CD4-positive, alpha-beta T cell treated with Interleukin-12 subunit alpha and Interleukin-12 subunit beta, for 1 hour (primary cell): ENCODE measurements around the gene GBGT1.

ENCODE experiments used
- DNase-seq: peaks from one replicate; pipeline ENCODE4 v3.0.0-alpha.2; 2020

The GBGT1 gene

DNA sequence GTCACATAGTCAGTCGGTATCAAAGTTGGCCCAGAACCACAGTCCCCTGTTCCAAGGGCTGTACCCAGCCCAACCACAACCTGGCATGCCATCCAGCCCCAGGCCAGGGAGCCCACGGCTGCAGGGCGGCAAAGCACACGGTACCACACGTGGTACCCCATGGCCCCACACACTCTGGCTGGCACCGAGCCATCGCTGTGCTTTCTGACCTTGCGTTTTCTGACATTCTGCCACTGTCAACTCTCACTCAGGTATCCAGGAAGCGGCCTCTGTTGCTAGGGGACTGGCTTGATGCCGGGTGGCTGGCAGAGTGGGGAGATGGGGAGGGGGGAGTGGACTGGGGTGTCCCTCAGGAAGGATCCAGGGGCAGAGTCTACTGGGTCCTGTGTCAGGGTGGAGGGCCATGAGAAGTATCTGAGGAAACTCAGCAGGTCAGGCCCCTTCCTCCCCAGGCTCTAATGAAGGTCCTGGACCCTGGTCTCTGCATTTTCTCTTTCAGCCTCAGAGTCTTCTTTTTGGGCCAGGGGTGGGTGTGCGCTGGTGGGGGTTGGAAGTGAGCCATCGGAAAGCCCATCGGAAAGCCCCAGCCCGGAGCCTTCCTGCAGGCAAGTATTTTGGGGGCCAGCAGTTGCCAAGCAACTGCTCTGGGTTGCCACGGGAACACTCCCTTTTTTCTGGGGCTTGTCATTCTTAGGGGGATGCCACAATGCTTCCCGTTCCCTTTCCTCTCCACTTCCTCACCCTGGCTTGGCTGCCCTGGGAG, 21.7 kb downstream of the GBGT1 start:
- DNase-seq = peak; percentile 92

DNA sequence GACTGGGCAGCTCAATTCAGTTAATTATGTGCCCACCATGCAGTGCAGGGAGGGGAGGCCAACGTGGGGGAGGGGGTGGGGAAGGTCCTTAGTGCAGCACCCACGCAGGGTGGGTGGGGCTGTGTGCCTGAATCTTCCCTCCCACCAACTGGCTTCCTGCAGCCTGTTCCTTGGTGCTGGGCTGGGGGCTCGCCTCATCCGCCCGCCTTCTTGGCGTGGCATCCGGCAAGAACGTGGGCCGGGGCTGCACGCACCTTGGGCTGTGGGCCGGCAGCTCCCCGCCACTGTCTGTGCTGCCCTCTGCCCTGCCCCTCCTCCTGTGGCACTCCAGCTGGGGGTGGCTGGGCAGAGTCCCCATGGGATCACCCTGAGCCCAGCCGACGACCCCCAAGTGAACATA, 23.1 kb downstream of the GBGT1 start:
- DNase-seq = no peak

DNA sequence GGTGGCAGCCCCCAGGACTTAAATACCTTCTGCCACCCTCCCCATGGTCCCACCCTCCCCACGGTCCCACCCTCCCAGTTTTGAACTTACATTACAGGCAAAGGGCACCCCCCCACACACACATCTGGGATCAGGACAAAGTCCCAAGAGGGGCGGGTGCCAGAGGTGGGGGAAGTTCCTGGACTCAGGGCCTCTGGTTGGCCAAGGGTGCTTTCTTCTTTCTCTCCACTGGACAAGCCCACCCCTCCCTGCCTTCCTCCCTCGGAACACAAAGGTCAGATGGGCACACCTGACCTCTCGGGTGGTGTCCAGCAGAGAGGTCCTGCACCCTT, 23.6 kb downstream of the GBGT1 start:
- DNase-seq = no peak

DNA sequence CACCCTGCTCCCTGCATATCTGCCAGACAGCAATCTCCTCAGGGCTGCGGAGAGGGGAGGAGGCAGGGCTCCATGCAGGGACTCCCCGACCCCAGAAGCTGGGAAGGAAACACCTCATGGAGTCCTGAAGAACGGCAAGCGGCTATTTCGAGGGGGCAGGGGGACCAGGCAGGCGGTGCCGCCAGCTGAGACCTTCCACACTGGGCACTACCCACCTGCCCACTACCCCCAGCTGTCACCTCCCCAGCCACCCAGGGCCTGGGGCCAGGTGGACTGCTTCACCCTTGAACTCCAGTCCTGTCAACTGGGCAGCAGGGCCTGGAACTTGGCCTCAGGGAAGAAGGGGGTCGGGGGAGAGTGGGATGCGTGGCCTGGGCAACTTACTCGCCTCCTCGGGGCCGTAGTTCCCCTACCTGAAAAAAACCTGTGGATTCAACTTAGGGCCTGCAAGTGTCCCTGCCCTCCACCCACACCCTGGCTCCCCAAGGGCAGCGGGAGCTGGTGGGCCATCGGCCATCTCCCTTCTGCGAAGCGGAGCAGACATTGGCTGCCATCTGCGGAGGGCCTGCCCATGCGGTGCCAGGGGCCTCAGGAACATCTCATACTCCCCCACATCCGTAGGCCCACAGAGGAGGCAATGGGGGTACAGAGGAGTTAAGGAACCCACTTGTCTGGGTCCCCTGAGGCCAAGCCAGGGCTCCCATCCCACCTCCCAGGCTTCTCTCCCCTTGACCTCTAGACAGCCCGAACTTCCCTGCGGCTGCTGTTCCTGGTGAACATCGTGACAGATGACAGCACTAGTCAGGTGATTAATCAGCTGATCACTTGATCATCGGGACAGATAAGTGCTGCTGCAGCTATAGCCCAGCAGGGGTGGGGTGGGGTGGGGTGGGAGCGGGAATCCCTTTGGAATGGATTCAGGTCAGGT, 24.2 kb downstream of the GBGT1 start:
- no peak for DNase-seq

DNA sequence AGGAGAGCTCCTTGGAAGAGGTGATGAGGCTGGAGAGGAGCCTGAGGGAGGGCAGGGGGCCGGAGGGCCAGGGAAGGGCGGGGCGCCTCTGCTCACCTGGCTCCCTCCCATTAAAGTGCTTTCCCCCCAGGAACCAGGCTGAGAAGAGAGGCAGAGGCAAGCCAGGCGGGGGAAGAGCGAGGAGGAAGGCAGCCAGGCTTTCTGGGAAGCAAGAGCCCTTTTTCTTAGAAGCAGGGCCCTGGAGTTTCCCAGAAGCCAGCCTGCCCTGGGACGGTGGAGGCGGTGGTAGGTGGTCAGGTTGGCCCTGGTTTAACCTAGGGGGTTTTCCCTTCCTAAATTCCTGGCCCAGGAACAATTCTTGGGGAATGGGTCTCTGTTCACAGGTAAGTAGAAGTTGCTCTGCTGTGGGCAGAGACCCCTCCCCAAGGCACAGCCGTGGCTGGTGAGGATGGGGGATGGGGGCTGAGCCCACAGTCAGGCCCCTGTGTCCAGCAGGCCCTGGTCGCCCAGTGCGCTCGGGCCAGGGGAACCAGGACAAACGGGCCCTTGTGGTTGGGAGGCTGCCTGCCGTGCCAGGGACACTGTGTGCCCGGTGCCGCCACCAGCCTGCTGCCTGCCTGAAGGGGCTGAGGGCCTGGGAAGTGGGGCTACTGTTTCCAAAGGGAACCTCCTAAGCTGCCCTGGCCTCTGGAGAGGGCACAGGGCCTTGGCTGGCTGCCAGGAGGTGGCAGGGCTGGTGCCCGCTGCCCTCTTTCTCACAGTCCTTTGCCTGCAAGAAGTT, 26.1 kb downstream of the GBGT1 start:
- peak; percentile 36 for DNase-seq

DNA sequence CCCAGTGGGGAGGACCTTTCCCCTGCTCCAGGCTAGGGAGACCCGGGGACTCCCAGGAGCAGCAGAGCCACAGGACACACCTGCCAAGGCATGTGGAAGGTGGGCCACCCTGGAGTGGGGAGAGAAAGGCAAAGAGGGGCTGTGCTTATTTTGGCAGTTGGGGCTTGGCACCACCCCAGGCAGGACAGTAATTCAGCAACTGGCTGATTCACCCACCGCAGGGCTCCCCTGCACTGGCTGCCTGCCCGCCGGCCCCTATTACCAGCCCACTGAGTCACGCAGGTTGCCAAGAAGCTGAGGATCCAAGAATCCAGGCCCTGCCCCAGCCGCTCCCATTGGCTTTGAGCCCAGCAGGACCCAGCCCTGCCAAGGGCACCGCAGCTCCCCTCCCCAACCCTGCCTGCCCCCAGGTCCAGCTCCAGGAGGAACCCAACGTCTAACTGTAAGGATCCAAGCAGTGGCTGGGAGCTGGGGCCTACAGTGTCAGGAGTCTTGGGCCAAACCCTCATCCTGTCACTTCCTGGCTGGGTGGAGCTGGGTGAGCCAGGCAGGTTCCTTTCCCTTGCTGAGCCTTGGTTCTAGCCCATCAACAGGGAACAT, 28.5 kb downstream of the GBGT1 start:
- DNase-seq = peak; percentile 59

DNA sequence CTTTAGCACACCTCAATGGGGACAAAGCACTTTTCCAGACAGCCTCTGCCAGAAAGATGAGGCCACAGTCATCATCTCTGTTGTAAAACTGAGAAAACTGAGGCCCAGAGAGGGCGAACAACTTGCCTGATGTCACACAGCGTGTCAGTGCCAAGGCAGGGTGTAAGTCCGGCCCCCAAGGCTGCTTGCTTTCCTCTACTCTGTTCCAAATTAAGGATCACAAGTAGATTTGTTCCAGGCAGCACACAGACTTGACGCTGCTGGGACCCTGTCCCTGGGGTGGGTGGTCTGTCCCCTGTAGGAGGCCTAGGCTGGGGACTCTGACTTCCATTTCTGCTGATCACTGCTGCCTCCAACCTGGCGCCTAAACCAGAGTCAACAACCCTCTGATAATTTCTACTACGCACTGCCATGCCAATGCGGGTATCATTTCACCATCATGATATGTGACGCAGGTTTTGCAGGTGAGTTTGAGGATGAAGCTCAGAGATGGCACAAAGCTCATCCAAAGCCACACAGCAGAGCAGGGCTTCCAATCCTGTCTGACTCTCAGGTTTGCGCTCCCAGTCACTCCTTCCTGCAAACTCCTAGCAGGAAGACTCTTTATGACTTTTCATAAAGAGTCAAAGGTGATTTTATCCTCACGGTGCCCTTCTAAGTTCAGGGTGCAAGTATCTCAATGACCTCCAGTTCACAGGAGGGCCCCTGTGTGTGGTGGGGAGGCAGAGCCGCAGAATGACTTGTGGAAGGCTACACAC, 29.1 kb downstream of the GBGT1 start:
- DNase-seq = peak; percentile 60

DNA sequence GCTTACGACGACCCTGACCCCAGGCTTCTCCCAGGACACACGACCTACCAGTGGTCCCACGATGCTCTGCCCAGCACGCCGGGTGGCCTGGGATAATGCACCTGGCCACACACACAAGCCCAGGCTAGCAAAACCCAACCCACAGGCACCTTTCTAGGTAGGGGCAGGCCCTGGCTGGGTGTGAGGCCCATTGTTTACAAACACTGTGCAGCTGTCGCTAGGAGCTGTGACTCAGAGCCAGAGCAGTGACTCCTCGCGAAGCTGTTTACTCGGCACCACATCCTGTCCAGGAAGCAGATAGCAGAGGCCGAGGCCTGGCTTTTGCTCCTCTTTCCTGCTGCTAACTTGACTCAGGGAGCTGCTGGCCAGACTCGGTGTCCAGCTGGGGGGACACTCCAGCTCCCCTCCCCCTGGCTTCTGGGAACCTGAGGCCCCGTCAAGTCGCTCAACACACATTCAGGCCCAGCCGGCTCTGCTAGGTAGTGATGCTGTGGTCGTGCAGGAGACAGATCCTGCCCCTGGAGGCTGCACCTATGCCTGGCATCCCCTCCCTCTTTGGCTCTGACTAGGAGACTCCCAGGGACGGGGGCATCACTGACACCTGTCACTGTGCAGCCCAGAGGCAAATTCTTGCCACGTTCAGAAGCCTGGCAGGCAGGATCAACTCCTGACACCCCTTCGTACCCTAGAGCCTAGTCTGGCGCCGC, 29.9 kb downstream of the GBGT1 start:
- peak; percentile 94 for DNase-seq

DNA sequence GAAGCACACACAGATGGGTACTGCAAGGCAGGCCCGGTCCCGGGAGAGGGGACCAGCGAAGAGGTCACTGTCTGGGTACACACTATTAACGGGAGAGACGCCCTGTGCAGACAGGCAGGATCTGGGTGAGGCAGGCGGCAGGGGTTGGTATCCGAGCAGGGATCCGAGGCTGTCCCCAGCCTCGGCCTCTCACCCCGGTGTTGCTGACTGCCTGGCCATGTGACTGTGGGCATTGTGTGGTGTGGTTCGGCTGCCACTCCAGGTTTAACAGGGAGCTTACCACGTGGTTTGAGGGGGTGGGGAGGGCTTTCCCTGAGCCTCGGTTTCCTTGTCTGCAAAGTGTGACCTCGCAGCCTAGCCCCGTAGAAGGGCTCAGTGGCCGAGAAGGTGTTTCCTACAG, 31.5 kb downstream of the GBGT1 start:
- no peak for DNase-seq

DNA sequence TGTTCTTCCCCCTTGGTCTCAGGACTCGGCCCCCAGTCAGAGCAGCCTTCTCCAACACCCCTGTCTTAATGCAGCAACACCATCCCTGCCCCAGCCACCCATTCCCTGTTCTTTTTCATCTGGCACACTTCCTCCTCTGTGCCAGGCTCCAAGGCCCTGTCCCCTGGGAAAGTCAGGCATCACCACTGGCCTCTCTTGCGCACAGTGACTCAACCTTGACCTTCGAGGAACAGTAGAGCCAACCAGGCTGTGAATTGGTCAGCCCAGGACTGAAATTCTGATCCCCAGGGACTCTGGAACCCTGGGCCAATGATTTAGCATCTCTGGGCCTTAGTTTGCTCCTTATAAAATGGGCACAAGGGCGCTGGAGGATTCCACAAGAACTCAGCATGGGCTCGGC, 32.2 kb downstream of the GBGT1 start:
- no peak for DNase-seq

DNA sequence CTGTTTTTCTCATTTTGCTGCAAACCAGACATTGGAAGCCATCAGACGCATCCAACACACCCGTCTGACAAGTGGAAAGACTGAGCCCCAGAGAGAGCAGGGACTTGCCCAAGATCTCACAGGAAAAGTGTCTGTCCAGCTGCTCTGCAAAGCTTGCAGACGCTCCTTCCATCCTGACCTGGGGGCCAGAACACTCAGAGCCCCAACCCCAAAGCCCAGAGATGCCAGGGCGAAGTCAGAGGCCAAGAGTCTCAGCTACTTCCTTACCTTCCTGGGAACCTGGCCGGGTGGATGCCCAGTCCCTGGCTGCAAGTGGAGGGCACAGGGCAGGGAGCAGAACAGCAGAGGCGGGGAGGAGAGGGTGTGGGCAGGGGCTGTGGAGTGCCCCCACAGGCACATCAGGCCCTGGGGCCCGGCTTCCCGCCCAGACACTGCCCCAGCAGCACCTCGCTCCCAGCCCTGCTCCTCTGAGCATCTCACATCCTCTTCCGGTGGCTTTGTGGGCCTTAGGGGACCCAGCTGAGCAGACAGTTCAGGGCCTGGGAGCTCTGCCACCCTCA, 32.9 kb downstream of the GBGT1 start:
- DNase-seq = peak; percentile 83

DNA sequence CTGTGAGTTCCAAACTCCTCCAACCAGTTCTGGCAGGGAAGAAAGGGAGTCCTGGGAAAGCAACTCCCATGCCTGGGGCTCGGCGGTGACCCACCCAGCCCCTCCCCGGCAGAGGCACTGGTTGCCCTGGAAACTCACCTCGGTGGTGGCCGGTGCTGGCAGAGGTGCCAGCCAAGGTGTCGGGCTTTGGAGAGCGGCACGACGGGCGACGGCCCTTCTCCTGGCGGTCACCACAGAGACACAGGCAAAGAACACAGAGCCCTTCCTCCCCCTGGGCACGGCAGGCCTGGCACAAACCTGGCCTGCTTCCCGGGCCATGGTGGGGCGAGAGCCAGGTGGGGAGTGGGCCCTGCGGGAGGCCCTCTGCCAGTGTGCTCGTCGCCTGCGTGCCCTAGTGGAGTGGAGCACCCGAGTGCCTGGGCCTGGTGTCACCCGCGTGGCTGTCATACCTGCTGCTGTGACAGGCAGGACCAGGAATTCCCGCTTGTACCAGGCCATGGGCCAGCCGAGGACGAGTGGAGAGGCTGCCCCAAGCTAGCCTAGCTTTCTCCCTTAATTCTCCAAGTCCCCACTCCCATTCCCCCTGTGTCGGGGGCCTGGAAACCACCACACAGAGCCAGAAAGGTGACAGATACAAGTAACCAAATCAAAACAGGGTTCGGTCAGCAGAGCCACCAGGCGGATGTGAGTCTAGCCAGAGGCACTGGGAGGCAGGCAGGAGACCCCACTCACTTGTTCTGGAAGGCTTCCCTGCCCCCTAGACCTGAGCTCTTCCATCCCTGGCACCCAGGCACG, 34.5 kb downstream of the GBGT1 start:
- peak; percentile 62 for DNase-seq

DNA sequence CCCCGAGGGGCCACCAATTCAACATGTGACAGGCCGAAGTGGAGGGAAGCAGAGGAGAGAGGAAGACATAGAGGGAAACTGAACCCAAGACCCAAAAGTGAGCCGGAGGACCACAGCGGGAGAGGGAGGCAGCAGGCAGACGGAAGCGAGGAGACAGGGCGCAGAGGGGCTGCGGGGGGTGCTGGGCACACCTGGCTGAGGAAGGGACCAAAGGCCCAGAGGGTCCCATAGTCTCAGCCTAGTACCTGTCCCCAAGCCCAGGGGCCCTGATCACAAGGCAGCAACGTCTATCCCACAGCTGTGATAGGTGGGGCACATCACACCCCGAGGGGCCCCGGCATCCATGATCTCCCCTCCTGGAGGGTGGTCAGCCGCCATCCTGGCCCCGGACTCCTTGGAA, 35.6 kb downstream of the GBGT1 start:
- DNase-seq = no peak

DNA sequence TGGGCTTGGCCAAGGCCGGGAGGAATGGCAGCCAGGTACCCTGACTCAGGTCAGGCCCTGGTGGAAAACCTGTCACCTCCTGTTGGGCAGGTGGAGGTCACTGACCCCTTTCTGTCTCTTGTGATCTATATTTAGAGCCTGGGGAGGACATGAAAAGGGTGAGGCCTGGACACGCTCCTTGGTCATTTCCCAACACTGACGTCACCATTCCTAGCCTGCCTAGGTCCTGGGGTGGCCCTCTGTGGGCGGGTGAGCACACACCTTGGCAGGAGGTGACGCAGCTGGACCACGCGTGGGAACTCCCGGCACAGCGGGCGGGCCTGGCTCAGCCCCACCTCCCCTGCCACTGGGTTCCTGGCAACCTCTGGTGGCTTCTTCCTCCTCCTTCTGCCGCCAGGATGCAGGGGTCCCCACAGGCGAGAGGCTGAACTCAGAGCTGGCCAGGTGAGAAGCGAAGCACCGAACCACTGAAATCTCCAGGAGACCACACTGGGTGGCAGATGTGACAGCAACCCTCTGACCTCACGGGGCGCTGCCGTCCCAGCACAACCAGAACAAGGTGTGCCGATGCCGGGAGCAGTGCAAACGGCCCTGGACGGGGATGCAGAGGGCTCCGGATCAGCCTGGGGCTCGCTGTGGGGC, 36.3 kb downstream of the GBGT1 start:
- peak; percentile 85 for DNase-seq

DNA sequence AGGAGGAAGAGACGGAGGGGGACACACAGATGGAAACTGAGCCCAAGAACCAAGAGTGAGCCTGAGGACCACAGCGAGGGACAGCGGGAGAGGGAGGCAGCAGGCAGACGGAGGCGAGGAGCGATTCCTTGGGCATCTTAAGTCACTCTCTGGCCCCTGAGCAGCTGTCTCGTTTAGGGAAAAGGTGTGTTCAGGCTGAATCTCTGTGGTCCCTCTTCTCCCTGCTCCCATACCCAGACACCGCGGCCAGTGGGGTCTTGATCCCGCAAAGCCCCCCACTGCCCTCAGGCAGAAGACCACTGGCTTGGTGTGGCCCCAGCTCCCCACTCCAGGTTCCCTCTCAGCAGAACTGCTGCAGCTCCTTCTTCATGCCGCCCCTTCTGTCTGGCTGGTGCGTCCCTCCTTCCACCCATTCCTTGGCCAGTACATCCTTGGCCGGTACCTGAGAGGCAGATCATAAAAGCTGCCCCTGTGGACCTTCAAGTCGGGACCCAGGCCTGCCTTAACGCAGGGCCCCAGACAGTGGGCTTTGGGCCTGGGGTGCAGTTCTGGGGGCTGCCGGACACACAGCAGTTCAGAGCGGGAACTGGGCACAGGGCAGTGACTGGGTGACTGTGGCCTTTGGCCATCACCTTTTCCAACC, 36.9 kb downstream of the GBGT1 start:
- no peak for DNase-seq

DNA sequence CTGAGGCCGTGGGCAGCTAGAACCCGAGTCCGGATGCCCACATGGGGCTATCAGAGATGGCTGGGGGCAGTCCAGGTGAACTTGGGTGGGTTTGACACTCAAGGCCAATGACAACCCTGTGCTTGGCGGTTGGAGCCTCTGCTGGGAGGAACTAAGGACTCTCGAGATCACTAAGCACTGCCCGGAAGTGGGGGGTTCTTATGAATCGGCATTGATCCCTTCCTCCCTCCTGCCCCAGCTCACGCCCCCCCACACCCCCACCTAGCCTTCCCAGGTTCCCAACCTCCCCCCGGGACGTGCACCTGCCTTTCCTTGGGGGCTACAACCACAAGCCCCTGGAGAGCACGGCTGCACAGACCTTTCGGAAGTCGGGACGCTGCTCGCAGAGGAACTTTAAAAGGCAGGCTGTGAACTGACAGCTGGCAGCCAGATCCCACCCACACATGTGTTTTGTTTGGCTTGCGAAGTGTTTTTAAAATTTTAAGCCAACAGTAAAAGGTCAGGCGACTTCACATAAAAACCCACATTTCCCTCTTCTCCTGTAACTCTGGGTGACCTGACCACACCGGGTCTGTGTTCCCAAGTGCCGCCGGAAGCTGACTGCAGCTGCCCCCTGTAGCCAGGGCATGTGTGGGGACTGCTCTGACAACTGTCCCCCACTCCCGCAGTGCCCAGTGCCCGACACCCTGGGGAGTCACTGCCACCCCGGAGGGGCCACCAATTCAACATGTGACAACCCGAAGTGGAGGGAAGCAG, 37.6 kb downstream of the GBGT1 start:
- peak; percentile 58 for DNase-seq

DNA sequence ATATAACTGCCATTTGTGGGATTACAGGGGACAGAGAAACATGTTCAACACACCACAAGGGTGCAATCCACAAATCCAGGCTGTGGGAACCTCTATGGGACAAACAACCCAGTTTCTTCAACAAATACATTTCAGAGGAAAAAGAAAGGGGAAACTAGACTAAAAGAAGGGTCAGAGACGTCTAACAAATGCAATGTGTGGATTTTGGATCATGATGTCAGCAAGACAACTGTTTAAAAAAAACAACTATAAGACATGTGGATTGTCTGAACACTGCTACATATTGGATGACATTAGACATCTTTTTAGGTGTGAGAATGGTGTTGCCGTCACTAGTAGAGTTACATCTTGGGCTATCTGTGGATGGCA, 38.8 kb downstream of the GBGT1 start:
- DNase-seq = no peak

DNA sequence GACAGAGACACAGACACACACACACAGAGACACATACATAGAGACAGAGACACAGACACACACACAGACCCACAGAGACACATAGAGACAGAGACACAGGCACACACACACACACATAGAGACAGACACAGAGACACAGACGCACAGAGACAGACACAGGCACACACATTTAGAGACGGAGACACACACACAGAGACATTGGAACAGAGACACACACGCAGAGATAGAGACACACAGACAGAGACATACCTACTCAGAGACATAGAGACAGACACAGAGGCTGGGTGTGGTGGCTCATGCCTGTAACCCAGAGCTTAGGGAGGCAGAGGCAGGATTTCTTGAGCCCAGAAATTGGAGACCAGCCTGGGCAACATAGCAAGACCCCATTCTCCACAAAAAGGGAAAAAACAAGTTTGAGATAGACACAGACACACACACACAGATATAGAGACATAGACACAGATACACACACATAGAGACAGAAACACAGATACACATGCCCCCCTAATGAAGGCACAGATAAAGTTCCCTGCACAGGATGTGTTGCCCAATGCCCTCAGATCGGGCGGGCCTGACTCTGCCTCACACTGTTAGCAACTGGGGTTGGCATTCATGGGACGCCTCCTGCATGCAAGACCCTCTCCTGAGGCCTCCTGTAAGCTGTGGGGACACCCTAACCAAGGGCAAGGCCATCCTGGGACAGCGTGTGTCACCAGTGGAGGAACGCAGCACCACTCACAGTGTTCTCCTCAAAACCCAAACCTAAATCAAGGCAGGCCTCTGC, 39.4 kb downstream of the GBGT1 start:
- no peak for DNase-seq
